PC-9 (cell line): ENCODE measurements around the gene RGS6.

Experiments
- EZH2 ChIP-seq: fragments of 200-600 bp; sonication (generic); IDR thresholded peaks from 2 replicates; pipeline ENCODE4 v1.8.0; 2017; ENCODE audit warnings: antibody characterized with exemption, low read depth
- TF ChIP-seq, protein P1 (sequence below): fragments of 200-600 bp; sonication (generic); conservative IDR thresholded peaks from 2 replicates; pipeline ENCODE4 v1.6.1; 2017; ENCODE audit warnings: mixed run types, antibody characterized with exemption, mild to moderate bottlenecking, moderate library complexity

GRCh38 chr14:72545411-72546311 is 613.4 kb downstream of the RGS6 start:
- TF ChIP-seq, protein P1, sequence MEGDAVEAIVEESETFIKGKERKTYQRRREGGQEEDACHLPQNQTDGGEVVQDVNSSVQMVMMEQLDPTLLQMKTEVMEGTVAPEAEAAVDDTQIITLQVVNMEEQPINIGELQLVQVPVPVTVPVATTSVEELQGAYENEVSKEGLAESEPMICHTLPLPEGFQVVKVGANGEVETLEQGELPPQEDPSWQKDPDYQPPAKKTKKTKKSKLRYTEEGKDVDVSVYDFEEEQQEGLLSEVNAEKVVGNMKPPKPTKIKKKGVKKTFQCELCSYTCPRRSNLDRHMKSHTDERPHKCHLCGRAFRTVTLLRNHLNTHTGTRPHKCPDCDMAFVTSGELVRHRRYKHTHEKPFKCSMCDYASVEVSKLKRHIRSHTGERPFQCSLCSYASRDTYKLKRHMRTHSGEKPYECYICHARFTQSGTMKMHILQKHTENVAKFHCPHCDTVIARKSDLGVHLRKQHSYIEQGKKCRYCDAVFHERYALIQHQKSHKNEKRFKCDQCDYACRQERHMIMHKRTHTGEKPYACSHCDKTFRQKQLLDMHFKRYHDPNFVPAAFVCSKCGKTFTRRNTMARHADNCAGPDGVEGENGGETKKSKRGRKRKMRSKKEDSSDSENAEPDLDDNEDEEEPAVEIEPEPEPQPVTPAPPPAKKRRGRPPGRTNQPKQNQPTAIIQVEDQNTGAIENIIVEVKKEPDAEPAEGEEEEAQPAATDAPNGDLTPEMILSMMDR: no peak
- no peak for TF ChIP-seq EZH2
